Measurements from ENCODE around the gene SLC7A1.

SLC7A1 gene

DNA sequence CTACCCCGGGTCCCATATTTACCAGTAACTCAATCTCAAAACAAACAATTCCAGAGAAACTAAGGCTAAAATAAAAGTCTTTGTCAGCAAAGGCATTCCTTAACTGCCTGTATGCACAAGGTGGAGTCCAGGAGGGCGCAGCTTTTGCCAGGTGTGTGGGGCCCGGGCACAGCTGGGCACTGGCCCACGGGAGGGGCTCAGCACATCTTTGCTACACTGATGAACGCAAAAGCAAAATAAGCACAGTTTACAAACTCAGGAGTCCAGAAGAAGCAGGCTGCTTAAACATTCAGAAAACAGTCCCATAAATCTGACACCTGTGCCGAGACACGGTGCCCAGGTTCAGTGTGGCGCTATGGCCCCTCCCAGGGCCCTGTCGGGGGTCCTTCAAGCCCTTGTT, 70.8 kb downstream of the SLC7A1 start:
- no peak for TF ChIP-seq EZH2phosphoT487 (conservative IDR thresholded peaks at IDR 0.05; ENCODE audit: low read length)
- TF ChIP-seq, protein P1, sequence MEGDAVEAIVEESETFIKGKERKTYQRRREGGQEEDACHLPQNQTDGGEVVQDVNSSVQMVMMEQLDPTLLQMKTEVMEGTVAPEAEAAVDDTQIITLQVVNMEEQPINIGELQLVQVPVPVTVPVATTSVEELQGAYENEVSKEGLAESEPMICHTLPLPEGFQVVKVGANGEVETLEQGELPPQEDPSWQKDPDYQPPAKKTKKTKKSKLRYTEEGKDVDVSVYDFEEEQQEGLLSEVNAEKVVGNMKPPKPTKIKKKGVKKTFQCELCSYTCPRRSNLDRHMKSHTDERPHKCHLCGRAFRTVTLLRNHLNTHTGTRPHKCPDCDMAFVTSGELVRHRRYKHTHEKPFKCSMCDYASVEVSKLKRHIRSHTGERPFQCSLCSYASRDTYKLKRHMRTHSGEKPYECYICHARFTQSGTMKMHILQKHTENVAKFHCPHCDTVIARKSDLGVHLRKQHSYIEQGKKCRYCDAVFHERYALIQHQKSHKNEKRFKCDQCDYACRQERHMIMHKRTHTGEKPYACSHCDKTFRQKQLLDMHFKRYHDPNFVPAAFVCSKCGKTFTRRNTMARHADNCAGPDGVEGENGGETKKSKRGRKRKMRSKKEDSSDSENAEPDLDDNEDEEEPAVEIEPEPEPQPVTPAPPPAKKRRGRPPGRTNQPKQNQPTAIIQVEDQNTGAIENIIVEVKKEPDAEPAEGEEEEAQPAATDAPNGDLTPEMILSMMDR (IDR thresholded peaks at IDR 0.05; ENCODE audit: insufficient read depth, low read length, poor library complexity, severe bottlenecking) = no peak
- Histone ChIP-seq H3K9me3 (ENCODE audit: insufficient read depth, low read length) (no peaks in the 10 kb centered on the region), H3K4me2 (ENCODE audit: low read depth, low read length, poor library complexity, severe bottlenecking) (no peak overlapping the region), H2AFZ (ENCODE audit: low read depth, low read length, severe bottlenecking) (no peak overlapping the region), H3K4me3 (ENCODE audit: insufficient read depth, low read length, poor library complexity, severe bottlenecking) (no peak overlapping the region), H3K79me2 (ENCODE audit: insufficient read depth, low read length) (no peaks in the 10 kb centered on the region), H3K36me3 (ENCODE audit: low read length) (peaks cover 22% of the 10 kb centered on the region; the same call in 1 of the 2 replicates), H3F3A (ENCODE audit: insufficient read depth) (no peaks in the 10 kb centered on the region), H3K27ac (ENCODE audit: low read depth, low read length) (no peak overlapping the region), H4K20me1 (ENCODE audit: low read depth, low read length) (peaks cover 4% of the 10 kb centered on the region; the same call in 1 of the 2 replicates), H3K9me2 (replicated peaks; ENCODE audit: insufficient read depth, low read length) (no peaks in the 10 kb centered on the region), H3K27me3 (ENCODE audit: low read length) (no peaks in the 10 kb centered on the region), H3K9ac (ENCODE audit: low read length) (no peak overlapping the region)

DNA sequence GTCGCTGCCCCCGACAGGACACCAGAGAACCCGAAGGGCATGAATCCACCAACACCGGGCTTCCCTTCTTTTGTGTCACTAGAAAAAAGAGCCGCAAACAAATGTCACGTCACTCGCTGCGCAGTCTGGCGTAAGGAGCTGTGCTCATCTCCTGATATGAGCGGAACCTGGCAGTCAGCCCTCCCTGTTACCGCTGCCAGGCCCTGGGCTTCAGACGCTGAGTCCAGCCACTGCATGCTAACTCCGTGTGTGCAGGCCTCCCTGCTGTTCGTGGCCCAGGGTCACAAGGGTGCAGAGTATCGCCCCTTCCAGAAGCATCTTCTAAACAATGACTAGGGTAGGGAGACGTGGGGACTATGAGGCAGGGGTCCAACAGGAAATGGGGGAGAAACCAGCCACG, 71.3 kb downstream of the SLC7A1 start:
- no peak overlapping the region for H3K9ac ChIP-seq (ENCODE audit: low read length)
- H3K36me3 ChIP-seq (ENCODE audit: low read length) = peaks cover 22% of the 10 kb centered on the region; the same call in 1 of the 2 replicates
- H2AFZ ChIP-seq (ENCODE audit: low read depth, low read length, severe bottlenecking) = no peak overlapping the region
- H3K9me3 ChIP-seq (ENCODE audit: insufficient read depth, low read length) = no peaks in the 10 kb centered on the region
- no peak overlapping the region for H3K4me2 ChIP-seq (ENCODE audit: low read depth, low read length, poor library complexity, severe bottlenecking)
- no peak overlapping the region for H3K27ac ChIP-seq (ENCODE audit: low read depth, low read length)
- H3K79me2 ChIP-seq (ENCODE audit: insufficient read depth, low read length) = no peaks in the 10 kb centered on the region
- peaks cover 4% of the 10 kb centered on the region; the same call in 1 of the 2 replicates for H4K20me1 ChIP-seq (ENCODE audit: low read depth, low read length)
- H3F3A ChIP-seq (ENCODE audit: insufficient read depth) = no peaks in the 10 kb centered on the region
- no peak for TF ChIP-seq EZH2phosphoT487 (conservative IDR thresholded peaks at IDR 0.05; ENCODE audit: low read length)
- TF ChIP-seq, protein P1 (IDR thresholded peaks at IDR 0.05; ENCODE audit: insufficient read depth, low read length, poor library complexity, severe bottlenecking) = no peak
- no peak overlapping the region for H3K4me3 ChIP-seq (ENCODE audit: insufficient read depth, low read length, poor library complexity, severe bottlenecking)
- H3K27me3 ChIP-seq (ENCODE audit: low read length) = no peaks in the 10 kb centered on the region
- H3K9me2 ChIP-seq (replicated peaks; ENCODE audit: insufficient read depth, low read length) = no peaks in the 10 kb centered on the region

DNA sequence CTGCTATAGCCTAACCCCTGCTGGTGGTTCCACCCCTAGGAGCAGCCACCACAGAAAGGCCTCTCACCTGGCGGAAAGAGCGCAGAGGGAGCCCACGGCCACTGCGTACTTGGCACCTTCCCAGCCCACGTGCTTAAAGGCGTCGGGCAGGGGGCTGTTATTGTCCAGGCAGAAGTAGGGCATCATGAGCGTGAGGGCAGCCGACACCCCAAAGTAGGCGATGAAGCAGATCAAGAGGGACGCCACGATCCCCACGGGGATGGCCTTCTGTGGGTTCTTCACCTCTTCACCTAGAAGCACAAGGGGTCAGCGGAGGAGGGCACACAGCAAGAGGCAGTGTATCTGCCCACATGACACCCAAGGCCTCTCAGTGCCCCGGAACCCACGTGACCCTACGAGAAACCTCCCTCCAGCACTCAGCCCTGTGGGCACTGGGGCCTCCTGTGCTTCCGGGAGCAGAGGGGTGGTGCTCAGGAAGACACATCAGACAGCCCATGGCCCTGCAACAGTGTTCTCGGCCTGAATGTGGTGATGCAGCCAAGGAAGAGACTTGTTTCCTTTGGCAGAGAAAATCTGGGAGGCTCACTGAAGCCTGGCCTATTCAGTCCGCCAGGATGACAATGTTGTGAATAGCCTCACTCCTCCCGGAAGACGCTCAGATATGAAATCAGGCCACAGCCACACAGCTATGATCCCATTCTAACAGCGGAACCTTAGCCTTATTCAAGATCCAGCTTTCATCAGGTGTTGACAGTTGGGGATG, 72.1 kb downstream of the SLC7A1 start:
- TF ChIP-seq EZH2phosphoT487 (conservative IDR thresholded peaks at IDR 0.05; ENCODE audit: low read length) = no peak
- TF ChIP-seq, protein P1 (IDR thresholded peaks at IDR 0.05; ENCODE audit: insufficient read depth, low read length, poor library complexity, severe bottlenecking) = no peak
- H3K4me3 ChIP-seq (ENCODE audit: insufficient read depth, low read length, poor library complexity, severe bottlenecking) = no peak overlapping the region
- H3K9me3 ChIP-seq (ENCODE audit: insufficient read depth, low read length) = no peaks in the 10 kb centered on the region
- peaks cover 17% of the 10 kb centered on the region; the same call in 1 of the 2 replicates for H3K36me3 ChIP-seq (ENCODE audit: low read length)
- H2AFZ ChIP-seq (ENCODE audit: low read depth, low read length, severe bottlenecking) = no peak overlapping the region
- H3K79me2 ChIP-seq (ENCODE audit: insufficient read depth, low read length) = no peaks in the 10 kb centered on the region
- H3F3A ChIP-seq (ENCODE audit: insufficient read depth) = no peaks in the 10 kb centered on the region
- H3K4me2 ChIP-seq (ENCODE audit: low read depth, low read length, poor library complexity, severe bottlenecking) = no peak overlapping the region
- no peaks in the 10 kb centered on the region for H3K27me3 ChIP-seq (ENCODE audit: low read length)
- peaks cover 4% of the 10 kb centered on the region; the same call in 1 of the 2 replicates for H4K20me1 ChIP-seq (ENCODE audit: low read depth, low read length)
- H3K9ac ChIP-seq (ENCODE audit: low read length) = no peak overlapping the region
- H3K9me2 ChIP-seq (replicated peaks; ENCODE audit: insufficient read depth, low read length) = no peaks in the 10 kb centered on the region
- no peak overlapping the region for H3K27ac ChIP-seq (ENCODE audit: low read depth, low read length)
